ENCODE data around the gene EIF3F. TPM values are rescaled to one million over a fixed set of nuclear protein-coding genes. Genes with fewer than 3 reads are reported as not detected.
A peak's percentile ranks its signal among the peaks of the same experiment; 100 is the strongest.

The EIF3F gene
- total and polyA plus RNA-seq, 2 of the 13 experiments (the other 11 are each of a cell fraction or from before 2014, with no cell fraction given), result 109 to 191 TPM

GRCh38 chr11:7986768-7987559 is at the start of gene EIF3F (continued):
- TF ChIP-seq UBTF (CRISPR knock-in tag; IDR thresholded peaks at IDR 0.05) (peak; percentile 30; the same call in 1 of the 2 replicates), SAP130 (CRISPR knock-in tag; IDR thresholded peaks at IDR 0.05; ENCODE audit: low read depth) (peak; percentile 90), ZNF383 (CRISPR knock-in tag; IDR thresholded peaks at IDR 0.05; ENCODE audit: borderline replicate concordance) (0 out of 2 replicates have a peak, but pooled peaks have one; percentile 19), ZNF567 (CRISPR knock-in tag; IDR thresholded peaks at IDR 0.05; ENCODE audit: borderline replicate concordance) (no peak), RERE (CRISPR knock-in tag; IDR thresholded peaks at IDR 0.05; ENCODE audit: low read depth) (0 out of 2 replicates have a peak, but pooled peaks have one; percentile 11), ATF1 (CRISPR knock-in tag; IDR thresholded peaks at IDR 0.05) (peak; percentile 91), ZNF329 (CRISPR knock-in tag; IDR thresholded peaks at IDR 0.05; ENCODE audit: low read depth) (no peak), MAZ (IDR thresholded peaks at IDR 0.05; ENCODE audit: borderline replicate concordance, low read depth, low read length) (0 out of 2 replicates have a peak, but pooled peaks have one; percentile 31), MAZ (CRISPR knock-in tag; IDR thresholded peaks at IDR 0.05; ENCODE audit: low read depth) (0 out of 2 replicates have a peak, but pooled peaks have one; percentile 41), THAP7 (CRISPR knock-in tag; IDR thresholded peaks at IDR 0.05) (0 out of 2 replicates have a peak, but pooled peaks have one; percentile 43)

Data from HepG2 (cell line).